Stimulated activated CD4-positive, alpha-beta T cell treated with anti-CD3 and anti-CD28 coated beads, Interleukin-12 subunit alpha, Interleukin-12 subunit beta, amount 100 ng/mL, for 24 hours (primary cell): ENCODE results near the gene CCDC15.

Experiments
- DNase-seq, 2 experiments: peaks; one replicate each; pipeline ENCODE4 v3.0.0-alpha.2; 2020; ENCODE audit warnings: low read depth in 2 of 2

CCDC15 gene

DNA sequence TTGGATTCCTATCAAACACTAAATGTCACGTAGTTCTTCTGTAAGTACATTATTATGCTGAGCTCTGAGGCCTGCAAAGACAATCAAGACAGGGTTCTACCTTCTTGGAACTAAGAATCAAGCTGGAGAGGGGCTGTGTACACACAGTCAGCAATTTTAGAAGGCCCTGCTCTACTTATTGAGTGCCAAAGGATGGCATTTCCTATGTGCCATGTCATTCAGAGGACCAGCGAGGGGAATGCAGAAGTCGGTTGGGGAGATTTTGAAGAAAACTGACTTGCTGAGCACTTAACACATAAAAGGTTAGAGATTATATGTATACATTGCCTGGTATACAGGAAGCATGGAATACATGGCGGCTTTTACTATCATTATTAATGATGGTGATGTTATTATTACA lies 114.4 kb downstream of the CCDC15 start:
- no peak for DNase-seq

DNA sequence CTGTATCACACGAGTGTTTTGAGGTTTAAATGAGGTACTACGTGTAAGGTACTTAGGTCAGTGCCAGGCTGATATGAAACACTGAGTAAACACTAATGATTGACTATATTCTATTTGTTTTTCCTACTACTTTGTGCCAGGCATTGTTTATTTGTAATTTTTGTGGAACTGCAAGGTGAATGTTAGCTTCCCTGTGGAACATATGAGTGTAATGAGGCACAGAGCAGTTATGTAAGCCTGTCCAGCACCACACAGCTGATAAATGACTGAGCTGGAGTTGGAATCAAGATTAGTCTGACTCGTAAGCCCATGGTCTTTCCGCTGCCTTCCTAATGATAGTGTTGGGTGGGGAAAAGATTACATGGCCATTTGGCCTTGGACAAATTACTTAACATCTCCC lies 115.0 kb downstream of the CCDC15 start:
- DNase-seq: no peak

DNA sequence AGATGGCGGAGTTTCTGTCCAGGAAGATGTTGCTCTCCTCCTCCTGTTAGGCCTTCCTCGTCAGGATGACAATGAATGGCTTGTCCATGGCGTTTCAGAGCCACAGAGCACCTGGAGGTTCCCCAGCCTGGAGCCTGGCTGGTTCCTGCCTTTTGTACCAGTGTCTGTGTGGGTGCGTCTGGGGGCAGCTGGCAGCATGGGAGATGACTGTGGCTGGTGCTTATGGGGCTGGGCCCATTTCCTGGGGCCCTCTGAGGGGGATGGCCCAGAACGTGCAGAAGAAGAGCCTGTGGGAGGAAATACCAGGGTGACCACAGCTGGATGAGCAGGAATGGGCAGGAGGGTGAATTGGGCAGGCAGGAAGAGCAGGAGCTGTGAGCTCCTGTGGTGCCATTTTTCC lies 115.8 kb downstream of the CCDC15 start:
- DNase-seq: no peak

DNA sequence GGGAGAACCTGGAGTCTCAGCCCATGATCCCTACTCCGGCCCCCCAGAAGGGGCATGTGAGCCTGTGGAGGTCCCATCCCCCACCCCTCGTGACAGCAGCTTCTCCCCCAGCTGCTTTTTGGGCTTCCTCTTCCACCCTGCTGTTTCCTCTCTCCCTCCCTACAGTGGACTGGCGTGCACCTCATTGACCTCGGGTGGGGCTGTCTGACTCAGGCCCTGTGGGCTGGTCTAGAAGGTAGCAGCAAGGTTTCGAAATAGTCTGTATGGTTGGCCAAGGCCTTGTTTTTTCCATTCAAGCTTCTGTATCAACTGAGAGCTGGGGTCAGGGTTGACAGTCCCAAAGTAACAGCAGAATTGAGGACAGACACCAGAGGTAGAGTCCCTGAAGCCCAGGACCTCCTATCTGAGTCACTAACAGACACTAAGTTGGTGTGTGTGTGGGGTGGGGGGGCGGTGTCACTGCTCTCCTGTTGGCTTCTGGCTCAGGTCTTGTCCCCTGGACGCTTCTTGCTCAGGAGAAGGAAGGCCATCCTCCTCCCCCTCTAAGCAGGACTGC lies 116.8 kb downstream of the CCDC15 start:
- no peak for DNase-seq

GRCh38 chr11:125071435-125071834 lies 117.4 kb downstream of the CCDC15 start:
- DNase-seq: no peak

DNA sequence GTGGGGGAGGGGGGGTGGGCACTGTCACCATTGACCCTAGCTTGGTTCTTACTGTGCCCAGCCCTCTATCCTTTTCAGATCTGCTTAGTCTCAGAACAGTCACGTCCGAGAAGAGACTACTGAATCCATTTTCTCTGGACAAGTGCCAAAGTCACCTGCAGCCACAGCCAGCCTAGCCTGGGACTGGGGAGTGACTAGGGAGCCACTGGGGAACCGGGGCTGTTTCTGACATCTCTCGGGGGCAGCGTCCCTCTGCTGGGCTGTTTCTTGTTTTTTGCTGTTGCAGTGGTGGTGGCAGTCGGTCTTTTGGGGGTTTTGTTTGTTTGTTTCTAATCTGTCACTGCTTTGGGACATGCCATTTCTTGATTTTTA lies 117.8 kb downstream of the CCDC15 start:
- no peak for DNase-seq

GRCh38 chr11:125072218-125072960 lies 118.4 kb downstream of the CCDC15 start:
- DNase-seq: no peak

GRCh38 chr11:125072961-125073590 lies 119.1 kb downstream of the CCDC15 start:
- DNase-seq: no peak

- no peak for DNase-seq
These were observed 119.8 kb downstream of the CCDC15 start for GRCh38 chr11:125073616-125074483.

- no peak for DNase-seq
These were observed 120.7 kb downstream of the CCDC15 start for GRCh38 chr11:125074511-125075241.

DNA sequence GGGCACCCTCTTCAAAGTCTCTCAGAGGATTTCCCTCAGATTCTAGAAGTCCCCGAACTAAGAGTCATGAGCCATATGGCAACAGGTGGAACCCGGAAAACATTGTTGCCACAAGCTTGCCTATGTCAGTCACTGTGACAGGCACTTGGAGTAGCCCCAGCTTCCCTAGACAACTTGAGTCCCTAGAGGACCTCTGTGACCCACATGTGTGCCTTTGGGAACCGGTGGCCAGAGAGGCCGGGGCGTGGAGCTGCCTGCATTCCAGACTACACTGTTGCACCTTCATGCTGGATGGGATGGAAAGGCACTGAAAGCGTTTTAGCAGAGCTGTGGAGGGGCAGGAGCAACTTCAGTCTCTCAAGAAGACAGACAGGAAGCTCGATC lies 121.2 kb downstream of the CCDC15 start:
- no peak for DNase-seq

- no peak for DNase-seq
These were observed 121.9 kb downstream of the CCDC15 start for GRCh38 chr11:125075900-125076317.

DNA sequence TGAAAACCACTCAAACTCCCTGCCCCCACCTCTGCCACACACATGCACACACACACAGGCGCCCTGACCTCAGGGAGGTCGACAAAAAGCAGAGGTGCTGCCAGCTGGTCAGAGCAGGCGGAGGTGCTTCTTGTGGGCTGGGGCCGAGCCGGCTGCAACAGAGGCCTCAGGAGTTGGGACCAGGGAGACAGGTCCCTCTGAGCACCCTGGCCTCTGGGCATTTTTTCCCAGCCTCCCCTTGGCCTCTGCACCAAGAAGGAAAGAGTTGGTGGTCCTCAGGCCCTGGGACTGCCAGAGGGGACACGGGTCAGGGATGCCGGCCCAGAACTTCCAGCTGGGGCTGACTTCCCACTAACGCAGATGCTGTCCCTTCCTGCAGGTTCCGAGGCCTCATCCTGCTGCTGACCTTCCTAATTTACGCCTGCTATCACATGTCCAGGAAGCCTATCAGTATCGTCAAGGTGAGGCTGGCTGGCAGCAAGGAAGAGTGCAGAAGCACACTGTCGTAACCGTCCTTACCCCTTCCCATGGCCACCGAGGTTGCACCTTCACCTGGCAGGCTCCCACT lies 122.5 kb downstream of the CCDC15 start:
- no peak for DNase-seq

DNA sequence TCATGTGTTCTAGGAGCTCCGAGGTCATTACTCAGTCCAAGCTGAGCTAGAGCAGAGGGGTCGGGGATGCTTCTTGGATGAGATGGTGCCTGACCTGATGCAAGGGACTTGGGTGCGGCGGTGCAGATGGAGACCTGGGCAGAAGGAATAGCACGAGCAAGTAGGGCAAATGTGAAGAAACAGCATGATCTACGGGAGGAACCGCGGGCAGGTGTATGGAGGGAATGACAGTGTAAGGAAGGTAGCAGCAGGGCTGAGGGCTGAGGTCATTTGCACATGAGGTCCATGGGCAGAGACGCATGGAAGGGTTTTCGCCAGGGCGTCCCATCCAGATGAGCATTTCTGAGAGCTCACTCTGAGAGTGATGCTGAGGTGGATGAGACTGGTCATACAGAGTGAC lies 124.0 kb downstream of the CCDC15 start:
- DNase-seq: no peak

GRCh38 chr11:125078516-125079140 lies 124.6 kb downstream of the CCDC15 start:
- DNase-seq: no peak

DNA sequence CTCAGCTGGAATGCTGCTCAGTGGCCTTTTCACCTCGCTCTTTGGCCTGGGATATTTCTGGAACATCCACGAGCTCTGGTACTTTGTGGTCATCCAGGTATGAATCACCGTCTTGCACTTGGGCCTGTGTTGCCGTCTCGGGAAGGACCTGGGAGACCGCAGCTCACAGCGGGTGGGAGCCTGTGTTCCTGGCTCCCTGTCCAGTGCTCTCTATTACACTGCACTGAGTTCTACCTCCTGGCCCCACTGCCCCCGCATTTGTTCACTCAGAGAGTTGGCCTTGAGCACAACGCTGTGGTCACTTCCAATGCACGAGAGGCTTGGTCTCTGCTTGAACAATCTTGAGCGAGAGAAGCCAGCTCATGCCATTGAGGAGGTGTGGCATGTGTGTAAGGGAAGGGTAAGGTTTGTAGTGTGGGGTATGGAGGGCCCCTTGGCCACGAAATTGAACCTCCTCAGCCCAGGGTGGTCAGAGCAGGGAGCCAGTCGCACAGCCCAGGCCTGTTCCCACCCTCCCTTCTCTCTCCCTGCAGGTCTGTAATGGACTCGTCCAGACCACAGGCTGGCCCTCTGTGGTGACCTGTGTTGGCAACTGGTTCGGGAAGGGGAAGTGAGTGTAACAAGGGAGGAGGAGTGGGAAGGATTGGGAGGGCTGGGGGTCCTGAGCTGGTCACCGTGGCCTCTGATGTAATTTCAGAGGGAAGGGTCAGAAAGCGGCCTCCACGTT lies 125.3 kb downstream of the CCDC15 start:
- DNase-seq: no peak

GRCh38 chr11:125079878-125080530 lies 126.0 kb downstream of the CCDC15 start:
- DNase-seq: no peak

DNA sequence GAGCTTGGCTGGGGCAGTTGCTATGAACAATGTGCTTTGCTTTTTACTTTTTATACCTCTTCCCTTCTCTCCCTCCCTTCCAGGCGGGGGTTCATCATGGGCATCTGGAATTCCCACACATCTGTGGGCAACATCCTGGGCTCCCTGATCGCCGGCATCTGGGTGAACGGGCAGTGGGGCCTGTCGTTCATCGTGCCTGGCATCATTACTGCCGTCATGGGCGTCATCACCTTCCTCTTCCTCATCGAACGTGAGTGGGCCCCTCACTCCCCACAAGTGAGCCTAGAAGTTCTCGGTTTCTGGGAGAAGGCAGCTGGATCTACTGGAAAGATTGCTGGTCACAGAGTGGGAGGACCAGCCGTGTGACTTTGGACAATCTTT lies 126.5 kb downstream of the CCDC15 start:
- no peak for DNase-seq

DNA sequence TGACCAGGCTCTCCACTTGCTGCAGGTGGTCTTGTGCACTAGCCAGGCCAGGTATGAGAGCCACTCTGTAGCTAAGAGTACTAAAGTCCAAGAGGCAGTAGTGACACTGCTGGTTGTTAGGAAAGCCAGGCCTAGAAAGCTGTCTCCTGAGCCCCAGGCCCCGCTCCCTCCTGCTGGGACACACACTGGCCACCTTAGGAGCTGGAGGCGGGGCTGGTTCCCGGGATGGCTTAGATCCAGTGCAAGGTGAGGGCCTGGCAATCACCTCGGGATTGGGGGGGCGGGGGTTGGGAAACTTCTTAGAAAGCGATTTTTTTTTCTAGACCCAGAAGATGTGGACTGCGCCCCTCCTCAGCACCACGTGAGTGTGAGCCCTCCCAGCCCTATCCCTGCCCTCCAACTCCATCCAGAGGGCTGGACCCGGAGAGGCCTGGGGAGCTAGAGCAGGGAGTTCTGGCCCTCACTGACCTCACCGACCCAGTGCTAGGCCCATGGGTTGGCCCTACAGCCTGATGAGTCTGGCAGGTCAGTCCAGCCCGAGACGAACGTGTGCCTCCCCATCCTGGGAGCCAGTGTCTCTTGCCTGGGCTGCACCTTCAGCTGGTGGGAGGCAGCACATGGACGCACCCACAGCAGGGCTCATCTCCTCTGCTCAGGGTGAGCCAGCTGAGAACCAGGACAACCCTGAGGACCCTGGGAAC lies 127.2 kb downstream of the CCDC15 start:
- DNase-seq: no peak
